ENCODE measurements around the gene HACD2.

Gene HACD2

DNA sequence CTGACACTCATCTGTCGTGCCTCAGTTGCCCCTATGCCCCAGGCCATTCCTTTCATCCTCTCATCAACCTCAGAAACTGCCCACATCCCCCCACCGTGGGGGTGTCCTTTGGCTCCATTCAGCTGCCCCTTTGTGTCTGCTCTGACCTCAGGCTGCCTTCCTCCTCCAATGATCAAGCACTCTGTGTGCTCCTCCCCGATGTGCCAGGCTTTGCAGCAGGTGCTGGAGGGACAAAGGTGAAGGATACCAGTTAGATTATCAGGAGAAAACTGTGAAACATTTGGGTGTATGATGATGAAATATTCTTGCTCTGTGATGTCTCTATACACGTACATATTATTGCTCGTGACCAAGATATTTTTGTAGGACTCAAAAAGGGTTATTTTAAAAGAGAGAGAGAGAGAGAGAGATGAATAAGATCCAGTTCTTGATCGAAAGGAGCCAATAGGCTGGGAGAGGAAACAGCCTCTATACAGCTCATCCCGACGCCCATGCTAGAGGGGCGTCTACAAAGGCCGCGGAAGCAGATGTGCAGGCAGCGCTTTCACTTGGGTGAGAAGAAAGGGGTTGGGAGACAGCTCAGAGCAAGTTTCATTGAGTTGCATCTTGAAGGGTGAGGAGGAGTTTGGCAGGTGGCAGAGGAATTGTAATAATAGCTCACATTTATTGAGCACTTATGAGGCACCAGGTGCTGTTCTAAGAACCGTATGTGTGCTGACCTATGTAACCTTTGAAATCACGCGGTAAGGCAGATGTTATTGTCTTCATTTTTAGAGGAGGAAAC, 107.7 kb downstream of the HACD2 start:
- in situ Hi-C loops (cut with MboI; ENCODE audit: low pct_unique_long_range_greater_than_20kb, low sequenced_read_pairs, unreplicated experiment), result no loop called here
- DNase-seq (ENCODE audit: low spot score), result no peak
- TF ChIP-seq, protein P1, sequence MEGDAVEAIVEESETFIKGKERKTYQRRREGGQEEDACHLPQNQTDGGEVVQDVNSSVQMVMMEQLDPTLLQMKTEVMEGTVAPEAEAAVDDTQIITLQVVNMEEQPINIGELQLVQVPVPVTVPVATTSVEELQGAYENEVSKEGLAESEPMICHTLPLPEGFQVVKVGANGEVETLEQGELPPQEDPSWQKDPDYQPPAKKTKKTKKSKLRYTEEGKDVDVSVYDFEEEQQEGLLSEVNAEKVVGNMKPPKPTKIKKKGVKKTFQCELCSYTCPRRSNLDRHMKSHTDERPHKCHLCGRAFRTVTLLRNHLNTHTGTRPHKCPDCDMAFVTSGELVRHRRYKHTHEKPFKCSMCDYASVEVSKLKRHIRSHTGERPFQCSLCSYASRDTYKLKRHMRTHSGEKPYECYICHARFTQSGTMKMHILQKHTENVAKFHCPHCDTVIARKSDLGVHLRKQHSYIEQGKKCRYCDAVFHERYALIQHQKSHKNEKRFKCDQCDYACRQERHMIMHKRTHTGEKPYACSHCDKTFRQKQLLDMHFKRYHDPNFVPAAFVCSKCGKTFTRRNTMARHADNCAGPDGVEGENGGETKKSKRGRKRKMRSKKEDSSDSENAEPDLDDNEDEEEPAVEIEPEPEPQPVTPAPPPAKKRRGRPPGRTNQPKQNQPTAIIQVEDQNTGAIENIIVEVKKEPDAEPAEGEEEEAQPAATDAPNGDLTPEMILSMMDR (IDR thresholded peaks at IDR 0.05; ENCODE audit: extremely low read depth, insufficient read depth, missing control alignments), result no peak

DNA sequence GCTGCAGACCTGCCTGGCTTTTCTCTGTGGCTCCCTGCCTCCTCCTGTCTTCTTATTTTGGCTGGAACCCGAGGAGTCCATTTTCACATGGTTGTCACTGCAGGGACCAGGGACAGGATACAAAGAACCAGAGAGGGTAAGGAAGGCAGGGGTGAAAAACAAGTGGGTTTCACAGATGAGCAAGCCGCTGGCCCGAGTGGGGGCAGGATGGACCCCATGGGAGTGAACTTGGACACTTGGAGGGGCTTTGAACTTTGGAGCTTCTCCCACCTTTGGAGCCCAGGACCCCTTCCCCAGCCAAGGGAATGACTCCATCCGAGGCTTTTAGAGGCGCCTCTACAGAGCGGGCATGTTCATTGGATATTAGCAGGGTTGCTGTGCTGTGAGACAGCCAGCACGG, 109.1 kb downstream of the HACD2 start:
- DNase-seq (ENCODE audit: low spot score), result no peak
- in situ Hi-C loops (cut with MboI; ENCODE audit: low pct_unique_long_range_greater_than_20kb, low sequenced_read_pairs, unreplicated experiment), result no loop called here
- TF ChIP-seq, protein P1 (IDR thresholded peaks at IDR 0.05; ENCODE audit: extremely low read depth, insufficient read depth, missing control alignments), result no peak

- in situ Hi-C loops (cut with MboI; ENCODE audit: low pct_unique_long_range_greater_than_20kb, low sequenced_read_pairs, unreplicated experiment), result no loop called here
- DNase-seq (ENCODE audit: low spot score), result no peak
- TF ChIP-seq, protein P1 (IDR thresholded peaks at IDR 0.05; ENCODE audit: extremely low read depth, insufficient read depth, missing control alignments), result no peak
Observed at GRCh38 chr3:123471106-123471505, 113.7 kb downstream of the HACD2 start.

GRCh38 chr3:123469323-123469995, 115.4 kb downstream of the HACD2 start:
- TF ChIP-seq, protein P1 (IDR thresholded peaks at IDR 0.05; ENCODE audit: extremely low read depth, insufficient read depth, missing control alignments), result no peak
- DNase-seq (ENCODE audit: low spot score), result no peak
- in situ Hi-C loops (cut with MboI; ENCODE audit: low pct_unique_long_range_greater_than_20kb, low sequenced_read_pairs, unreplicated experiment), result no loop called here

- TF ChIP-seq, protein P1 (IDR thresholded peaks at IDR 0.05; ENCODE audit: extremely low read depth, insufficient read depth, missing control alignments), result no peak
- in situ Hi-C loops (cut with MboI; ENCODE audit: low pct_unique_long_range_greater_than_20kb, low sequenced_read_pairs, unreplicated experiment), result no loop called here
- DNase-seq (ENCODE audit: low spot score), result no peak
Observed at GRCh38 chr3:123467046-123467445, 117.8 kb downstream of the HACD2 start.

- in situ Hi-C loops (cut with MboI; ENCODE audit: low pct_unique_long_range_greater_than_20kb, low sequenced_read_pairs, unreplicated experiment), result no loop called here
- TF ChIP-seq, protein P1 (IDR thresholded peaks at IDR 0.05; ENCODE audit: extremely low read depth, insufficient read depth, missing control alignments), result no peak
- no peak for DNase-seq (ENCODE audit: low spot score)
Observed at GRCh38 chr3:123464211-123464610, 120.6 kb downstream of the HACD2 start.

All from GM13977 (cell line).